Occipital lobe (tissue), 2 donors: ENCODE results near the gene ADORA2A. TPM values are rescaled to one million over a fixed set of nuclear protein-coding genes. Genes with fewer than 3 reads are reported as not detected.

Experiments
- DNase-seq: peaks from one replicate; lab custom pipeline; 2025; lab: John Stamatoyannopoulos, UW
- total RNA-seq: library from RNA; depleted of rRNA; stranded (reverse); fragments of >200 nt; gene quantifications from one replicate; pipeline ENCODE4 v1.2.3, GENCODE V29; 2014

The ADORA2A gene
- total RNA-seq, 1 donor from 2014 or later = 8.0 TPM

DNA sequence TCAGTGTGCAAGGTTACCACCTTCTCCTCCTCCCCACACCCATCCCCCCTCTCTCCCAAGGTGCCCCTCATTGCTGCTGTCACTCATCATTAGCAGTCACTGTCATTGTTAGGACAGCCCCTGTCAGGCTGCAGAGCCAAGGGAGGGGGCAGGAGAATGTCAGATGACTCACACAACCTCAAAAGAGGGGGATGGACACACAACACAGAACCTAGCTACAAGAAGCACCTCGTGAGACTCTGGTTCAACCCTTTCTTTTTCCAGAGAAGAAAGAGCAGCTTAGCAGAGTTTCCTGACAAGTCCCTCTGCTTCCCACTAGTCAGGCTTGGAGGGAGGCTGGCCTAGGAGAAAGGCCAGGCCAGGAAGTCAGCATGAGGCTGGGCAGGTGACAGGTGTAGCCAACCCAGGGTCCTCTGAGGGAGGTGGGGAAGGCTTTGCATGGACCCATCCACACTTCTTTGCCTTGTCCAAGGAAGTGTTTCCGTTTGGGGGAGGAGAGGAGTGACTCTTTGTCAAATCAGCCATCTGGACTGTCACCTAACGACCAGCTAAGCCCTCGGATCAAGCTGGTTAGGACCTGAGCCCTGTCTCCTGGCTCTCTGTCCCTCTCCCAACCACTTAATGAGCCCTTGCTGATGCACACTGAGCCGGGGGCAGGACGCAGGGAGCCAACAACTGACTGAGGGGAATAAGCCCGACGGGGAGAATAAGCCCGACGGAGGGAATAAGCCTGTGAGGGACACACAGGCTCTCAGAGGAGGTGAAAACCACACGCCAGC is 18.3 kb downstream of the ADORA2A start:
- DNase-seq = no peak

DNA sequence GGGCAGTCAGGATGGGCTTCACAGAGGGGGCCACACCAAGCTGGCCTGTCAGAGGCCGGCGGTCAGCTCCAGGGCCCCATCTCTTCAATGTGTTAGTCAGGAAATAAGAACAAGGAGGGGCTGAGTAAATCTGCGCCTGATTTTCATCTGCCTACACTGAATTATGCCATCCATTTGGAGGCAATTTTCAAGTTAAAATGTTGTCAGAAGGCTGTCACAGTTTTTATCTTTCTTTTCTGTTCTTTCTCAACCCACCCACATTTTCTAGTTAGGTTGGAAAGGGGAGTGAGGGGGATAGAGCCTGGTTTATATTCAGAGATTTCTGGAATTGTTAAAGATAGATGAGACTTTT is 18.8 kb downstream of the ADORA2A start:
- DNase-seq = no peak

DNA sequence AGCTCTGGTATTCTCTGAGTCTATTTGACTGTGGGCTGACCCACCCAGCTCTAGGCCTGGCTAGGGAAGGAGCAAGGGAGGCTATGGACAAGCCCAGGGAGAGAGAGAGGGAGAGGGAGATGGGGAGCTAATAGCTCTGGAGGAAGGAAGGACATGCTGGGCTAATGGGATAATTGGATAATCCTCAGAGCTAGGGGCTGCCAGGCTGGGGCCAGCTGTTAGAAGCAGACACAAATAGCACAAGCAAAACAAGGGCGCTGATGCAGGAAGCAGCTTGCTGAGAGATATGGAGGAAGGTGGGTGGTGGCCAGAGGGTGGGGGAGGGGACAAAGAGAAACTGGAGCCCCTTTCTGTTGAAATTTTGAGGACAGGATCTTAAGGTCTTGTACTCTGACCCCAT is 23.2 kb downstream of the ADORA2A start:
- DNase-seq = no peak

DNA sequence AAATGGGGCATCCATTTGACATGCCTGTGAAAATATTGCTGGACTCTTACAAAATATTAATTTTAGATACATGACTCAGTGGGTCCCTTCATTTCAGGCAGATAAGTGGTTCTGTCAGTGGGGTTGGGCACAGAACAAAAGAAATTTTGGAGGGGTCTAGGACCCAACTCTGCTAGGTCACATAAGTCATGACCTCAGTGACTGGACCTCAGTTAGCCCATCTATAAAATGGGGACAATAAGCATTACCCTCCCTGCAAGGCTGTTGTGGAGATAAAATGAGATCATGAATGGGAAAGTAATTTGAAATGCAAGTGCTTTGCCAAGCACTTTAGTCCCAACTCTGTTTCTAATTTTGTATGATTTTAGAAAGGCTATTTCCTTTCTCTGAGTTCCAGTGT is 23.8 kb downstream of the ADORA2A start:
- no peak for DNase-seq

DNA sequence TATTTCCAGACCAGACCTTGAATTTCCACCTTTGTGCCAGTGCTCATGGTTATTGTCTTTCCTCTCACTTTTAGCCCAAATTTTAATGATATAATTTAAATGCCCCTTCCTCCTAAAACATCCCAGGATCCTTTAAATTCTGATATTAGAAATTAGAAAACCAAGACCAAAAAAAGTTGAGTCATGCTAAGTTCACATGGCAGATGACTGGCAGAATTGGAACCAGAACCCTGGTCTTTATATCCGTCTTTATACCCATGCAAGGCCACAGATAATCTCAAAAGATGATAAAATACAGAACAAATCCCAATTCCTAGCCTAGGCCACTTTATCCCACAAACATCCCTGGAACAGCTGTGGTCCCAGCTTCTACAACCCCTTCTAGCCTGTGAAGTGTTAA is 26.5 kb downstream of the ADORA2A start:
- DNase-seq = no peak

DNA sequence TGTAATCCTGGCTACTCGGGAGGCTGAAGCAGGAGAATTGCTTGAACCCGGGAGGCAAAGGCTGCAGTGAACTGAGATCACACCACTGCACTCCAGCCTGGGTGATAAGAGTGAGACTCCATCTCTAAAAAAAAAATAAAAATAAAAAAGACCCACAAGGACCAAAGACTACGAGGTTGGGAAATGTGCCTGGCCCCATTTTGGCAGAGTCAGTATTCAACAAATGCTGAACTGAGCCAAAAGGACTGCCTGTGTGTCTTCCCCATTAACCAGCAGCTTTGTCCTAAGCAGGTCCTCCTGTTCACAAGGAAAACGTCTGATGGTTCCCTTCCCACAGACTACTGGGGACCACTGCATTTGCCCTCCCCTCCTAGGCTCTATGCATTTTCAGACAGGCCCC is 27.6 kb downstream of the ADORA2A start:
- DNase-seq = no peak

DNA sequence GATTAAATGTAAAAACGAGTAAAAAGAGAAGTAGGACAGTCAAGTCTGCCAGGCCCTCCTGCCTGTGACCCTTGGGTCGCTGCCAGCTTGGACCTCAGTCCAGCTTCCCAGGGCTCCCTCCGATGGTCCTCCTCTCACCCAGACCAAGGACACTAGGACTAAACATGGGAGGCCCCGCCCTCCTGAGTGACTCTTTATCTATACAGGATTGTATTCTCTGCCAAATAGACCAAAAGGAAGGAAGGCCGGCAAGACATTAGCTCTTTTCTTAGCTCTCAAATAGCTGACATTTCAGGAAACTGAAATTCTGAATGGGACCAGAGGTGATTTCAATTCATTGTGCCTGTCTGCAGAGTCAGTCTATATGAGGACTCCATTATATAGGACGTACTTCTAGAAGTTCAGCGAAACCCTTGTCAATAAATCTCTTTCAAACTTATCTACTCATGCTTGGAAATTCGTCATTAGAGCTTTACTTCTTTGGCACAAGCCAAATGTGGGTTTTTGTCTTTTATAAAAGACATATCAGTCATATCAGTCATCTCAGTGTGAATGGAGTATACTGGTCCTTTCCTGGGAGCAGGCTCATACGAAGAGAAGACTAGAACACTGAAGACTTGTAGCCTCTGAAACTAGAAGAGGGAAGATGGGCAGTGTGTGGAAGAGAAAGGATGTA is 28.5 kb downstream of the ADORA2A start:
- DNase-seq = no peak

DNA sequence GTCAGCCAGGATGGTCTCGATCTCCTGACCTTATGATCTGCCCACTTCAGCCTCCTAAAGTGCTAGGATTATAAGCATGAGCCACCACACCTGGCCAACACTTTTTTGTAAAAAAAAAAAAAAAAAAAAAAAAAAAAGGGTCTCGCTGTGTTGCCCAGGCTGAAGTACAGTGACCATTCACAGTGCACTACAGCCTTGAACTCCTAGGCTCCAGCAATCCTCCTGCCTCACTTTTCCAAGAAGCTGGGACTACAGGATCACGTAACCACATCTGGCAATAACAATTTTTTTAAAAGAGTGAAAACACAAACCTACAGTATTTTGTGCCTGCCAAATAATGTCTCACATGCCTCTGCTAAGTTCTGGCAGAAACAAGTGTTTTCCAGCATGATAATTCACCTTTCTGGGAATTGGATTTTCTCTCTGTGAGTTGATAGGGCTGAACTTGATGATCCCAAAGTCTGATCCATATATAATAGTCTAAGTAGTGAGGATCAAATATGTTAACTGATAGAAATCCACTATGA is 30.6 kb downstream of the ADORA2A start:
- DNase-seq = no peak

DNA sequence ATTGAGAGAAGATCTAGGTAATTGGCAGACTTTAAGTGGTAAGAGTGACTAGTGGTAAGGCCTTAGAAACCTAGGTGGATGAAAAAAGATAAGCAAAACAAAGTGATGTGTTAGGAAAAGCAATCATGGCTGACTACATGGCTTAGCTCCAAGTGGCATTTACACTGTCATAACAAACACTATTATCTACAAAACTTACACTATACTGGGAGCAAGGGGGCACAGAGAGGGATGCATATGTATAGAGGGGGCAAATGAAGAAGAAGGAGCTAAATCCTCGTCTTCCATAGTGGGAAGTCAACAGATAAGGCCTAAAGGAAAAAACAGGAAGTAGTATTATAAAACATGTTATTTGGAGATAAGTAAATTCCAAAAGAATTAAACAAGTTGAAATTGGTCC is 32.5 kb downstream of the ADORA2A start:
- no peak for DNase-seq

DNA sequence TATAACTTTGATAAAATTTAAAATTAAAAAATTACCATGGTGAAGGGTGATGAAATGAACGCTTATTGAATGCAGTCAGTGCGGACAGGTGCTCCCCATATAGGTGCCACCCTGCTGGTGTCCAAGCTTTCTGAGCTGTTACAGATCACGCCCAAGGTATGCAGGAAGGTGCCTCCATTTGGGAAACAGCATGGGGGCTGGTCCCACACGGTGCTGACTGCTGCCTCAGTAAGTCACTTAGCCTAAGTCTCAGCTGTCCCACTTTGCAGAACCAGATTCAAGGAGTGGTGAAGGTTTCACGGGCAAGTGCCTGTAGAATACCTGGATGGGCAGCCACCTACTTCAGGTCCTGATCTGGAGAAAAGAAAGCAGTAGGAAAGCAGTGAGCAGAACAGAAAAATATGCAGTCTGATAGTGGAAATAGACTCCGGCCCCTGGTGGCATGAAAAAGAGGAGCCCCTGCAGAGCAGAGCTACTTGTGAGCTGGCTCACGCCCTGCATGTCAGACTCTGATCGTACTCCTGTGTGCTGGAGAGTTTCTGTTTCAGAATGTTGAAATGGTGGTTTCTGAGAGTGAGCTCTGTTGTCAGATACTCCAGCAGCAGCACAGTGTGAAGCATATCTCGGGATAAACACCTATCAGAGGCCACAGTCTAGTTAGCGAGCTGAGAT is 33.2 kb downstream of the ADORA2A start:
- no peak for DNase-seq

DNA sequence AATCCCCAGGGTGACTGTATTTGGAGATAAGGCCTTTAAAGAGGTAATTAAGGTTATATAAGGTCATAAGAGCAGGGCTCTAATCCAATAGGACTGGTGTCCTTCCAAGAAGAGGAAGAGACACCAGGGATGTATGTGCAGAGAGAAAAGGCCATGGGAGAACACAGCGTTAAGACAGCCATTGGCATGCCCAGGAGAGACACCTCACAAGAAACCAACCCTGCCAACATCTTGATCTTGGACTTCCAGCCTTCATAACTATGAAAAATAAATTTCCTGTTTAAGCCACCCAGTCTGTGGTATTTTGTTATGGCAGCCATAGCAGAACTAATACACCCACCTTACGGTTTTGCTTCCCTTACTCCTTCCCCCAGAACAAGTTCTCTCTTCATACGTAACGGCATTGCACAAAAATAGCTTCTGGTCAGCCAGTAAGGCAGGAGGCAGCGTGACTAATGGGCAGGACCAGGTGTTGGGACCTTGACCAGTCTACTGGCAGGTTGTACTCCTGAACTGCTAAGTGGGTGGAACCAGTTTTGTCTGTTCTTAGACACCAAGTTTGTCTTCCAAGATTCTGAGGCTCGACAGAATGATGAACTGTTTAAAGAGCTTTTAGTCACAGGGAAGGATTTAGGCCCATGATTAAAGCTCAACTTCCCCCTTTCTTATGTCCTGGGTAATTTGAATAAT is 35.8 kb downstream of the ADORA2A start:
- DNase-seq = no peak

DNA sequence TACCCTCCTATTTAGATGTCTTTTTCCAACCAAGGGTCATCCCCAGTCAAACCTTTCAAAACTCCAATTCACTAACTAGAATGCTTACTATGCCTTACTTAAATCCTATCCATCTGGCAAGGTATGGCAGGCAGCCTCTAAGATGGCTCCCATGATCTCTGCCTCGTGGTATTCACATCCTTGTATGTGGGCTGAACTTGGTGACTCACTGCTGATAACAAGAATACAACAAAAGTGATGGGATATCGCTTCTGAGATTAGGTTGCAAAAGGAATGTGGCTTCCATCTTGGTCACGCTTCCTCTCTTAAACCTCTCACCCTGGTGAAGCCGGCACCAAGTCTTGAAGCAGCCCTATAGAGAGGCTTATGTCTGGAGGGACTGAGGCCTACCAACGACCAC is 38.2 kb downstream of the ADORA2A start:
- DNase-seq = no peak

DNA sequence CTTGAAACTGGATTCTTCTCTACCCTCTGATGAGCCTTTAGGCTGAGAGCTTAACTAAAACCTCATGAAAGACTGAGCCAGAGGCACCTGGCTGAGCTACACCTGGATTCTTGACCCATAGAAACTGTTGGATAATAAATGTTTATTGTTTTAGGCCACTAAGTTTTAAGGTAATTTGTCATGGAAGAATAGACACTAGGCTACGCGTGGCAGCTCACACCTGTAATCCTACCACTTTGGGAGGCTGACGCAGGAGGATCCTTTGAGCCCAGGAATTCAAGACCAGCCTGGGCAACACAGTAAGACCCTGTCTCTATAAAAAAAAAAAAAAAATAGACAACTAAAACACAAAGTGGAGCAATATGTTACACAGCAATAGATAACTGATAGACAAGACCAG is 38.6 kb downstream of the ADORA2A start:
- DNase-seq = no peak

DNA sequence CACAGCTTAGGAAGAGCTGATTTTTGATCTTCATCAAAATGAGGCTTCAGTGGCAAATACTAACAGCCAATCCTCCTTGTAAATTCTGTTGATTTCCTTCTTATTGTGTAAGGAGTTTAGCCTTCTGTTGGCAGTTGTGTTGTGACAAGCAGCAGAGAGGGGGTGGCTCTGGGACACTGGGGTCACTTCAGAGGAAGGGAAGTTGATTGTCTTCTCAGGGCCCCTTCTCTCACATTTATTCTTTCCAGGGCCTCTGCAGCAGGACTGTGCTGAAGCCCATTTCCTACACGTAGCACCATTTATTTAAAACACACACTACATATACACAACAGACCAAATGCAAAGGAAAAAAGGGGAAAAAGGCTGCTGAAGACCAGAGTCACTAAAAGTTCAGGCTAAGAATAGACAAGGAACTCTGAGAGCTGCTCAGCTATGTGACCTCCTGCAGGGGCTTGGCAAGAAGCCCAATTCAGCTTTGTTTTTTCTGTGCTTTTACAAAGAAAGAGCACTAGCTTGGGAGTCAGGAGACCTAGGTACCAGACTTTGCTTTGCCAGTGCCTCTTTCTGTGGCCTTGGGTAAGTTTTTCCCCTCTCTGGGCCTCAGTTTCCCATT is 39.4 kb downstream of the ADORA2A start:
- DNase-seq = no peak

DNA sequence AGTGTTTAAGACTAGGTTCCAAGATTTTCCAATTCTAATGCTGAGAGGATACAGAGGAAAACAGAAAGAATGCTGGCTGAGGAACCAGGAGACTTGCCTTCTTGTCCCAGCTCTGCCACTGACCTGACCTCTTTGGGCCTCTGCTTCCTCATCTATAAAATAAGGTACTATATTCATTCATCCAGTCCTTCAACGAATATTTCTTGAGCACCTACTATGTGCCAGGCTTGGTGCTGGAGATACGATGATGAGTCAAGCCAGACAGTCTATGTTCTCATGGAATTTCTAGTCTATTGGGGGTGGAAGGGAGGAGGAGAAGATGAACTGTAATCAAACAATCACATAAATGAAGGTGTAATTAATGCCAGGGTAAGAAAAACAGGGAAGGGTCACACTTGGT is 39.9 kb downstream of the ADORA2A start:
- DNase-seq = no peak

DNA sequence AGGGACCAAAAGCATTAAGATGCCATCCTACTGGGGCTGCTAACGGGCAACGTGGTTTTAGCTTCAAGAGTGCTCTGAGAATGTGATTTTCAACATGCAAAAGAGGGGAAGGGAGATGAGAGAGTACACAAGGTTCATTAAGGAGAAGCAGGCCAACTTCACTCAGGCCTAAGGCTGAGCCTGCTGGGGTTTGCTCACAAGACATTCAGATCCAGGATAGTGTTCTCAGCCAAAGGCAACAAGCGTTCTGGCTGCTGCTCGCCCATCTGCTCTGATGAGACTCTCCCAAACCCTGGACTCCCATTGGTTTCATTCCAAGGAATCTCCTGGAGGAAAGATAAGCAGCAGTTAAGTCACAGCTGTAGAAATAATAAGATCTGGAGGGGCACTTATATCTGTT is 44.2 kb downstream of the ADORA2A start:
- no peak for DNase-seq

DNA sequence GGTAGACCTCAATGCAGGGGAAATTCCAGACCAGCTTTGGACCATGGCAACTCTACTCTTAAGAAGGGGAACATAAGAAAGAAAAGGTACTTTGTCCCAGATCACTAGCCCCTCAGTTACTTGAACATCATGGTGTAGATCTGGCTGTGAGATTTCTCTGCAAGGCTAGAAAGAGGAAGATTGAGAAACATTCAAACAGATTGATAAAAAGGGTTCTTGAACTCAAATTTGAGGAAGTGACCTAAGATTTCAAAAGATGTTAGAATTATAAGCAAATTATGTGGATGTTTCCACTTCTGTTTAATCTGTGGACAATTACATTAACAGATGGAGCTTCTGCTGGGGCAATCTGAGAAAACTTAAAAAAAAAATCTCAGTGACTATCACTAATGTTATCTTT is 45.9 kb downstream of the ADORA2A start:
- DNase-seq = no peak

DNA sequence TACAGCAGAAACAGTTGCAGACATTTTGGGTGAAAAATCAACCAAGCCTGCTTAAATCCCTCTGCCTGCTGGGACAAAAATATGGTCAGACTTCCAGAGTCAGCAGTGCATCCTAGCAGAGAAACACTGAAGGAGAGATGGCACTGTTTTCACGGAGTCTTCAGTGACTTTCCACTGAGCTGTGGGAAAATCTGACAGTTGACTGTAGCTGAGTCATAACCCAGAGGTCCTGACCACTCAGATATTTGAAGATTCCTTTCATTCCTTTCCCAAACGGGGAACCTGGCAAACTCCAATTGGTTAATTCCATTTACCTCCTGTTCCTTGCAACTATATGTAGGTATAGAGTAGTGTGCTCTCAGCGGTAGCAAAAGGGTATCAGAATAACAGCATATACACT is 46.8 kb downstream of the ADORA2A start:
- no peak for DNase-seq

DNA sequence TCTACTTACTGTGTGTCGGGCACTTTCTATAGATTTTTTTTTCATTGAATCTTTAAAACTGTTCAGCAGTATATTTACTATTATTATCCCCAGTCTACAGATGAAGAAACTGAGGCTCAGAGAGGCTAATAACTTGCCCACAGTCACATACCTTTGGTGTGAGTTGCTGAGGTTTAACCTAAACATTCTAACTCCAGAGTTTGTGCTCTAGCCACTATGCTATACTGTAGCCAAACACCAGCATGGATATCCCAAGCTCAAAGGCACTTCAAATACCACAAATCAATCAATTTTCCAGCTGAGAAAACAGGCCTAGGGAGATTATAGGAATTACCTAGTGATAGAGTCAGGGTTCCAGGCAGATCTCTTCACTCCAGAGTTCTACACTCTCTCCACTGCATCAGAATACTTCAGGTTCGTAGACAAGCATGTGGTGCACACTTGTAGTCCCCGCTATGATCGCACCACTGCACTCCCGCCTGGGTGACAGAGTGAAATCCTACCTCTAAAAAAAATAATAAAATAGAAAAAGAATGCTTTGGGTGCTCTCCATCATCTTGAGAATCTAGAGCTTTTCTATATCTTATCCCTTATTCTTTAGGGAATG is 47.4 kb downstream of the ADORA2A start:
- no peak for DNase-seq

DNA sequence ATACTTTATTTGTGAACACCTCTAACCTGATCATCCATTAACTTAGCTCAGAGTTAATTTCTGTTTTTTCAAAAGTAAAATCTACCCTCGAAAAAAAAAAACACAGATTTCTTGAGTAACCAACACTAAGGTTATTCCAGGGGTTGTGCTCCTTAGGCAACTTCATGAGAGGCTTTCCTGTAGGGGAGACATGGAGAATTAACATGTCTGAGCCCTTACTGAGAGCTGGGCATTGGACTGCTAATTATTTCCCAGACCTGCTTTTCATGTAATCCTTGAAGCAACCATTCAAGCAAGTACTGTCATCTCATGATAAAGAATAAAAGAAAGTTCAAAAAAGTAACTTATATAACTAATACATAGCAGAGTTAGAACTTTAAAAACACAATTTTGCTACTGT is 54.2 kb downstream of the ADORA2A start:
- no peak for DNase-seq

DNA sequence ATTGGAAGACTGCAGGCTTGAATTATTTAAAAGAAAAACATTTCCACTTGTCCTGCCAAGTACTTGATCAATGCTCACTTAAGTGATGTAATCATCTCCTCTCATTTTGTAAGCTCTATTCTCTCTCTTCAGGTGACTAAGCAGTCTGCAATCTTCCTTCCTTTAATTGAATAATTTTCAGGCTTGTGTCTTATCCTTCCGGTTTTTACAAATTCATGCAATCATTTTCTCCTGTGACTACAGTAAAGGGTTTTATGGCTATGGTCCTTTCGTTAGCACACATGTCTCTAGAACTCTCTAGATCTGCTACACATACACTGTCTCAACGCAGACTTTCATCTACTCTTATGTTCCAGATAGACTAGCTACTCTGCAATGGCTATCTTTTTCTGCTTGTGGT is 55.2 kb downstream of the ADORA2A start:
- no peak for DNase-seq
